ENCODE data around the gene TPD52L1.

DNA sequence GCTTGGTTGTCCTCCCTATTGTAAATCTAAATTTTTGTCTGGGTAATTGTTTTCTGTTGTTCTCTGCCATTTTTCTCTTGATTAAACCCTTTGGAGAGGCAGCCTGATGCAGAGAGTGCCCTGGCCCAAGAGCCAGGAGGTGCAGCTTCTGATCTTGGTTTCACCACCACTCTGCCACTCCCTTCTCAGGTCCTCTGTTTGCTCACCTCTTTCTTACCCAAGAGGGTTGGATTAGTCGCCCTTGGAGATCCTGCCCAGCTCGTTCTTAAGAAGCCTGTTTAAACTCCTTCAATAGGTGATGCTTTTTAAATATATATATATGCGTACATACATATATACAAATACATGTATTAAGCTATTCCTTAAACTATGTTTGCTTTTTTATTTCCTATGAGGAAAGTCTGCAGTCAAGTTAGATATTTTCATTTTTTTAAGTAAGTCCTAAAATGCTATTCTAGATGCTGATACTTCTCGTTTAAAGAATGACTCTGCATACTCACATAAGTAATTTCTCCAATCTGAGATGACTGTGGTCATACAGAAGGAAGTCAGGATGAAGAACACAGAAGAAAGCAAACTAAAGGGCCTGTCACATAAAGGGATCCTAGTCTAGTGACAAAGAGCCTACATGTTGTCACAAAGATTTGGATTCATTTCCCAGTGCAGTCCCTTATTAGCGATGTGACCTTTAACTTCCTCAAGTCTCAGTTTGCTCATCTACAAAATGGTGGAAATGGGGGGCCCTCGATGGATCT is 19.9 kb downstream of the TPD52L1 start:
- TF ChIP-seq EZH2phosphoT487 (IDR thresholded peaks at IDR 0.05; ENCODE audit: borderline replicate concordance, low read length): no peak
- TF ChIP-seq, protein P1, sequence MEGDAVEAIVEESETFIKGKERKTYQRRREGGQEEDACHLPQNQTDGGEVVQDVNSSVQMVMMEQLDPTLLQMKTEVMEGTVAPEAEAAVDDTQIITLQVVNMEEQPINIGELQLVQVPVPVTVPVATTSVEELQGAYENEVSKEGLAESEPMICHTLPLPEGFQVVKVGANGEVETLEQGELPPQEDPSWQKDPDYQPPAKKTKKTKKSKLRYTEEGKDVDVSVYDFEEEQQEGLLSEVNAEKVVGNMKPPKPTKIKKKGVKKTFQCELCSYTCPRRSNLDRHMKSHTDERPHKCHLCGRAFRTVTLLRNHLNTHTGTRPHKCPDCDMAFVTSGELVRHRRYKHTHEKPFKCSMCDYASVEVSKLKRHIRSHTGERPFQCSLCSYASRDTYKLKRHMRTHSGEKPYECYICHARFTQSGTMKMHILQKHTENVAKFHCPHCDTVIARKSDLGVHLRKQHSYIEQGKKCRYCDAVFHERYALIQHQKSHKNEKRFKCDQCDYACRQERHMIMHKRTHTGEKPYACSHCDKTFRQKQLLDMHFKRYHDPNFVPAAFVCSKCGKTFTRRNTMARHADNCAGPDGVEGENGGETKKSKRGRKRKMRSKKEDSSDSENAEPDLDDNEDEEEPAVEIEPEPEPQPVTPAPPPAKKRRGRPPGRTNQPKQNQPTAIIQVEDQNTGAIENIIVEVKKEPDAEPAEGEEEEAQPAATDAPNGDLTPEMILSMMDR (IDR thresholded peaks at IDR 0.05; ENCODE audit: low read depth, low read length, poor library complexity, severe bottlenecking): no peak
